Activated CD4-positive, alpha-beta T cell treated with anti-CD3 and anti-CD28 coated beads, Interleukin-2, amount 10 ng/mL, durations not matched to agents 7 days and 5 days (primary cell): ENCODE results near the gene GPR152. TPM values are rescaled to one million over a fixed set of nuclear protein-coding genes. Genes with fewer than 3 reads are reported as not detected.

Experiments used
- CTCF ChIA-PET: fragments of 350-600 bp; sonication (Branson Sonifier 250); formaldehyde crosslinking; loops from one replicate; lab custom pipeline; 2021; ENCODE audit warnings: antibody characterized with exemption; lab: Charles Lee
- POLR2A ChIA-PET: fragments of 350-600 bp; sonication (Branson Sonifier 250); formaldehyde crosslinking; loops from one replicate; lab custom pipeline; 2021; ENCODE audit warnings: antibody characterized with exemption; lab: Charles Lee
- DNase-seq: peaks from one replicate; pipeline ENCODE4 v3.0.0-alpha.2; 2020
- H3K27ac Mint-ChIP-seq: one replicate; pipeline ENCODE4 v1.8.0; 2021; ENCODE audit warnings: mild to moderate bottlenecking, moderate library complexity, mixed read lengths
- H3K27me3 Mint-ChIP-seq: one replicate; pipeline ENCODE4 v1.8.0; 2021; ENCODE audit warnings: mixed read lengths
- H3K36me3 Mint-ChIP-seq: one replicate; pipeline ENCODE4 v1.8.0; 2021; ENCODE audit warnings: low read depth, mixed read lengths
- H3K4me1 Mint-ChIP-seq: one replicate; pipeline ENCODE4 v1.8.0; 2021; ENCODE audit warnings: mixed read lengths
- H3K4me3 Mint-ChIP-seq: one replicate; pipeline ENCODE4 v1.8.0; 2021; ENCODE audit warnings: mild to moderate bottlenecking, moderate library complexity, mixed read lengths
- H3K9me3 Mint-ChIP-seq: one replicate; pipeline ENCODE4 v1.8.0; 2021; ENCODE audit warnings: mixed read lengths
- total RNA-seq, 2 experiments: library from RNA; stranded (reverse); gene quantifications; one replicate each; pipeline ENCODE4 v1.2.3, GENCODE V29; 2021

GPR152 gene
- total RNA-seq, 2 experiments from 2014 or later, result not detected

- CTCF ChIA-PET, result interaction anchor here (0.9 to 4.2 kb wide), 4 partner anchors 18 to 48 kb away, joined by 3 to 29 read pairs (median 3); partner anchors contain the start of gene PPP1CA
- H3K4me3 Mint-ChIP-seq, result peak overlapping the region; percentile 98
- peaks cover 65% of the 10 kb centered on the region for H3K4me1 Mint-ChIP-seq
- no peaks in the 10 kb centered on the region for H3K9me3 Mint-ChIP-seq
- H3K27me3 Mint-ChIP-seq, result no peaks in the 10 kb centered on the region
- POLR2A ChIA-PET, result no interaction called here
- peaks cover 39% of the 10 kb centered on the region for H3K36me3 Mint-ChIP-seq
- DNase-seq, result peak; percentile 53
- H3K27ac Mint-ChIP-seq, result peak overlapping the region; percentile 94
Measured at GRCh38 chr11:67440229-67441097, 12.1 kb downstream of the GPR152 start.

GRCh38 chr11:67439321-67440228 is 13.0 kb downstream of the GPR152 start:
- H3K4me3 Mint-ChIP-seq, result peak overlapping the region; percentile 98
- H3K9me3 Mint-ChIP-seq, result no peaks in the 10 kb centered on the region
- peak overlapping the region; percentile 94 for H3K27ac Mint-ChIP-seq
- H3K27me3 Mint-ChIP-seq, result no peaks in the 10 kb centered on the region
- ChIA-PET POLR2A (interaction anchor here (0.6 to 1.3 kb wide), 3 partner anchors 31 to 152 kb away, joined by 3 to 4 read pairs (median 3); partner anchors contain the start of gene RAD9A), CTCF (interaction anchor here (0.7 to 4.2 kb wide), 13 partner anchors 10 to 93 kb away, joined by 3 to 29 read pairs (median 5); partner anchors contain the start of genes PITPNM1, PPP1CA and RPS6KB2)
- peak; percentile 48 for DNase-seq
- peaks cover 43% of the 10 kb centered on the region for H3K36me3 Mint-ChIP-seq
- H3K4me1 Mint-ChIP-seq, result peaks cover 61% of the 10 kb centered on the region

DNA sequence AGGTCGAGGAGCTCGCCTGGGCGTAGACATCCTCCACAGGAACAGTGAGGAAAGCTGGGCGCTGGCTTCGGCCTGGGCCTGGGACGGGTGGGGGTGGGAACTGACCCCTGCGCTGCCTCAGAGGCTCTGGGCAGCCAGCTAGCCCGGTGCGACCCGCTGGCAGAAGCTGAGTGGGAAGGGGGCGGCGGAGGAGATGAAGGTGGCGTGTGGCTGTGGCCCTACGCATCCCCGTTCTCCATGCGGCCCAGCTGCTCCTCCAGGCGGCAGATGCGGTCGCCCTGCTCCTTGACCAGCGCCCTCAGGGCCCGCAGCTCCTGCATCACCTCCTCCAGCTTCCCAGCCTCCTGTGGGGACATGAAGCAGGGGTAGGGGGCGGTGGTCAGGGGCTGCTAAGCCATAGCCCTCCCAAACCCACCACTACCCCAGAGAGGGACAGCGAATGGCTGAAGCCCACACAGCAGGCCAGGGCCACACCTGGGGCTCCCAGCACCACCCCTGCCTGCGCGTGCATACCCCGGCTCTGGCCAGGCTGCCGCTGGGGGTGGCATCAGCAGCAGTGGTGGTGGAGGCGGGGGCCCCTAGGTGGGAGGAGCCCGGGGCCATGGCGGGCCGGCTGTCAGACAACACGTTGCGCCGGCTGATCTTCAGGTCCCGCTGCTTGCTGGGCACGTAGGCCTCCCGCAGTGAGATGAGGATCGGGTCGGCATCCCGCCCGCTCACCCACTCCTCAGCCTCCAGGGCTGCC is 14.2 kb downstream of the GPR152 start:
- Mint-ChIP-seq H3K4me1 (peaks cover 62% of the 10 kb centered on the region), H3K27me3 (no peaks in the 10 kb centered on the region)

GRCh38 chr11:67437809-67438157 is 14.7 kb downstream of the GPR152 start:
- Mint-ChIP-seq H3K9me3 (no peaks in the 10 kb centered on the region), H3K4me1 (peaks cover 63% of the 10 kb centered on the region), H3K36me3 (peaks cover 57% of the 10 kb centered on the region), H3K27me3 (no peaks in the 10 kb centered on the region), H3K4me3 (peak overlapping the region; percentile 98), H3K27ac (peak overlapping the region; percentile 94)
- DNase-seq, result no peak
- ChIA-PET CTCF (interaction anchor here (0.6 to 4.2 kb wide), 15 partner anchors 10 to 385 kb away, joined by 3 to 29 read pairs (median 5); partner anchors contain the start of genes CABP4, PPP1CA and RPS6KB2), POLR2A (interaction anchor here (0.6 to 2.9 kb wide), 6 partner anchors 18 to 45 kb away, joined by 3 to 18 read pairs (median 7); partner anchors contain the start of genes AIP, PPP1CA and TBC1D10C)

More for the DNA sequence above, 14.2 kb downstream of the GPR152 start:
- H3K36me3 Mint-ChIP-seq, result peaks cover 51% of the 10 kb centered on the region
- DNase-seq, result peak; percentile 85
- POLR2A ChIA-PET, result interaction anchor here (0.6 to 2.9 kb wide), 7 partner anchors 18 to 46 kb away, joined by 3 to 18 read pairs (median 7); partner anchors contain the start of genes AIP, PPP1CA, RAD9A and TBC1D10C
- no peaks in the 10 kb centered on the region for H3K9me3 Mint-ChIP-seq
- CTCF ChIA-PET, result interaction anchor here (1.1 to 4.2 kb wide), 15 partner anchors 10 to 67 kb away, joined by 3 to 29 read pairs (median 5); partner anchors contain the start of genes CABP4, PITPNM1, PPP1CA and RPS6KB2
- peak overlapping the region; percentile 98 for H3K4me3 Mint-ChIP-seq
- peak overlapping the region; percentile 94 for H3K27ac Mint-ChIP-seq

- H3K9me3 Mint-ChIP-seq, result no peaks in the 10 kb centered on the region
- H3K27me3 Mint-ChIP-seq, result no peaks in the 10 kb centered on the region
- peak within 1 kb of the TSS; percentile 98 for H3K4me3 Mint-ChIP-seq
- H3K27ac Mint-ChIP-seq, result peak within 1 kb of the TSS; percentile 94
- ChIA-PET POLR2A (interaction anchor here (0.6 to 2.9 kb wide), 8 partner anchors 17 to 49 kb away, joined by 3 to 18 read pairs (median 5); partner anchors contain the start of genes AIP, PPP1CA and TBC1D10C), CTCF (interaction anchor here (0.6 to 4.2 kb wide), 15 partner anchors 9 to 384 kb away, joined by 3 to 29 read pairs (median 5); partner anchors contain the start of genes CABP4, PPP1CA and RPS6KB2)
- DNase-seq, result peak; percentile 83
- peaks cover 59% of the 10 kb centered on the region for H3K36me3 Mint-ChIP-seq
- peaks cover 63% of the 10 kb centered on the region for H3K4me1 Mint-ChIP-seq
Measured at GRCh38 chr11:67437082-67437808, 15.3 kb downstream of the GPR152 start, which contains the start of gene PTPRCAP. PTPRCAP (minus strand) TSS chr11:67437682; CDS start chr11:67437619, 63 bp downstream.

DNA sequence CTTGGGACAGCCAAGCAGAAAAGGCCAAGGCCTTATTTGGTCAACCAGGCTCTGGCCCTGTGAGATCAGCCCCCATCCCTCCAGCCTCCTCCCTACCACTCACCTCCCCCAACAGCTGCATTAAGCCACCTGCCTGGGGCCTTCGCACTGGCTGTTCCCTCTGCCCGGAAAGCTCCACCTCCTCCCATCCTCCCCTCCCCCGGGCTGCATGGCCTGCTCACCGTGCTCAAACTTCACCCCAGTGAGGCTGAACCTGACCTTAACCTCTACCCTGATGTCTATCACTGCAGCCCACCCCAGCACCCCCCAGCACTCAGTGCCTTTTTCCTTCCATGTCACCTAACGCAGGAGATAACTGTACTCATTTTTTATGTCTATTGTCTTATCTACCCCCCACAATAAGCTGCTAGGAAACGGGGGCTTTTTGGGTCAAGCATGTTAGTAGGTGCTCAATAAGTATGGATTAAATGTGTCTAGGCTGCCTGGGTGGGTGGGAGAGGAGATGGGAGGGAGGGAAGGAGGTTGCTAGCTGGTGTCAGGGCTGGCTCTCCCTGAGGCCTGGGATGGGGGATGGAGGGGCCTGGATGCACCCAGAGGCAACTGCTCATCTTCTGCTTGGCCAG is 16.0 kb downstream of the GPR152 start:
- Mint-ChIP-seq H3K9me3 (no peaks in the 10 kb centered on the region), H3K4me3 (peak overlapping the region; percentile 98), H3K36me3 (peaks cover 65% of the 10 kb centered on the region), H3K27me3 (no peaks in the 10 kb centered on the region), H3K27ac (peak overlapping the region; percentile 89), H3K4me1 (peaks cover 64% of the 10 kb centered on the region)
- ChIA-PET CTCF (interaction anchor here (0.9 to 4.2 kb wide), 11 partner anchors 12 to 137 kb away, joined by 3 to 29 read pairs (median 5); partner anchors contain the start of gene PPP1CA), POLR2A (interaction anchor here (0.7 to 2.9 kb wide), 6 partner anchors 28 to 50 kb away, joined by 3 to 18 read pairs (median 3); partner anchors contain the start of genes AIP and PPP1CA)
- peak; percentile 77 for DNase-seq

- H3K27me3 Mint-ChIP-seq, result no peaks in the 10 kb centered on the region
- H3K9me3 Mint-ChIP-seq, result no peaks in the 10 kb centered on the region
- no peak for DNase-seq
- peaks cover 67% of the 10 kb centered on the region for H3K36me3 Mint-ChIP-seq
- peak overlapping the region; percentile 89 for H3K27ac Mint-ChIP-seq
- peak overlapping the region; percentile 98 for H3K4me3 Mint-ChIP-seq
- peaks cover 63% of the 10 kb centered on the region for H3K4me1 Mint-ChIP-seq
- ChIA-PET CTCF (interaction anchor here (1.2 to 4.2 kb wide), 4 partner anchors 11 to 136 kb away, joined by 4 to 29 read pairs (median 14); partner anchors contain the start of gene PPP1CA), POLR2A (interaction anchor here (0.7 to 2.9 kb wide), 4 partner anchors 28 to 47 kb away, joined by 3 to 18 read pairs (median 6); partner anchors contain the start of genes AIP and PPP1CA)
Measured at GRCh38 chr11:67435727-67436458, 16.6 kb downstream of the GPR152 start.

DNA sequence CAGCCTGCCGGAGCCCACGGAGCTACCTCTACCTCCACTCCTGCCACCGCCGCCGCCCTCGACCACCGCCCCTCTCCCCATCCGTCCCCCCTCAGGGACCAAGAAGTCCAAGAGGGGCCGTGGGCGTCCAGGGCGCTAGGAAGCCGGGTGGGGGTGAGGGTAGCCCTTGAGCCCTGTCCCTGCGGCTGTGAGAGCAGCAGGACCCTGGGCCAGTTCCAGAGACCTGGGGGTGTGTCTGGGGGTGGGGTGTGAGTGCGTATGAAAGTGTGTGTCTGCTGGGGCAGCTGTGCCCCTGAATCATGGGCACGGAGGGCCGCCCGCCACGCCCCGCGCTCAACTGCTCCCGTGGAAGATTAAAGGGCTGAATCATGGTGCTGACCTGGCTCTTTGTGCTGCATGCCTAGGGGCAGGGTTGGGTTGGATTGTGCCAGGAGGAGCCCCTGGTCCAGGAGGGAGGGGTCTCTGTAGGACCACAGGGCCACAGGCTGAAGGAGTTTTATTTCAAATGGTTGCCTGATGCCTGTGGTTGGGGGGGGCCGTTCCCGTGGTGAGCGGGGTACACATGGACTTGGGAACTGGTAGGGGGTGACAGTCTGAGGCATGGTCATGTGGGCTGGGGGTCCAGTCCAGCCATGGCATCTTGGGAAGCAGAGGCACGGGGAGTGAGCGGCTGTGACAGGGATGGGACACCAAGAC is 17.4 kb downstream of the GPR152 start:
- Mint-ChIP-seq H3K36me3 (peaks cover 68% of the 10 kb centered on the region), H3K27me3 (no peaks in the 10 kb centered on the region), H3K4me1 (peaks cover 61% of the 10 kb centered on the region), H3K9me3 (no peaks in the 10 kb centered on the region), H3K27ac (peak overlapping the region; percentile 77), H3K4me3 (peak overlapping the region; percentile 98)
- DNase-seq, result no peak
- ChIA-PET CTCF (interaction anchor here (0.7 to 2.1 kb wide), 4 partner anchors 22 to 37 kb away, joined by 3 to 5 read pairs (median 3); partner anchors contain the start of gene TBC1D10C), POLR2A (no interaction called here)

DNA sequence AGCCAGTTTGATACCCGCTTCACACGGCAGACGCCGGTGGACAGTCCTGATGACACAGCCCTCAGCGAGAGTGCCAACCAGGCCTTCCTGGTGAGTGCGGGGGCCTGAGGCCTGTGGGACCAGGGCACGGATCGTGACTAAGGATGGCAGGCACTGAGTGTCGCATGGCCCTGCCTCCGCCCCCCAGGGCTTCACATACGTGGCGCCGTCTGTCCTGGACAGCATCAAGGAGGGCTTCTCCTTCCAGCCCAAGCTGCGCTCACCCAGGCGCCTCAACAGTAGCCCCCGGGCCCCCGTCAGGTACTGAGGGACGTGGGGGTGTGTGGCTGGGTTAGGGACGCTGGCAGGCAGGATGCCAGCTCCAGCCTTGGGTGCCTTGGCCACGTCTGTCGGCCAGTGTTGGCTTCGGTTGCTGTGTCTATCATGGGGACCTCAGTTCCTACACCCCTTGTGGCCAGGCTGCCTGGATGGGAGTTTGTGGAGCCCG is 18.1 kb downstream of the GPR152 start:
- POLR2A ChIA-PET, result no interaction called here
- no peaks in the 10 kb centered on the region for H3K27me3 Mint-ChIP-seq
- no peaks in the 10 kb centered on the region for H3K9me3 Mint-ChIP-seq
- peak overlapping the region; percentile 64 for H3K27ac Mint-ChIP-seq
- H3K36me3 Mint-ChIP-seq, result peaks cover 63% of the 10 kb centered on the region
- peak overlapping the region; percentile 38 for H3K4me3 Mint-ChIP-seq
- H3K4me1 Mint-ChIP-seq, result peaks cover 58% of the 10 kb centered on the region
- CTCF ChIA-PET, result interaction anchor here (0.7 to 2.1 kb wide), 4 partner anchors 21 to 37 kb away, joined by 3 to 5 read pairs (median 3); partner anchors contain the start of gene TBC1D10C
- no peak for DNase-seq
